Activated naive CD8-positive, alpha-beta T cell treated with anti-CD3 and anti-CD28 coated beads, Interleukin-2, amount 50 U/mL, for 16 hours (primary cell): ENCODE data around the gene NATD1.

ENCODE experiments used
- DNase-seq: peaks from one replicate; pipeline ENCODE4 v3.0.0-alpha.2; 2020; ENCODE audit warnings: low read depth, low spot score

The NATD1 gene

GRCh38 chr17:21252796-21253645 is at the start of gene NATD1:
TSS of gene NATD1 (minus strand) at chr17:21253410. CDS start at chr17:21253264, 146 bp downstream.
- DNase-seq: peak; percentile 25

- DNase-seq: no peak
Observed at GRCh38 chr17:21301593-21302550, 48.7 kb upstream of the NATD1 start.

- DNase-seq: no peak
Observed at GRCh38 chr17:21300601-21301571, 47.7 kb upstream of the NATD1 start.

- no peak for DNase-seq
Observed at GRCh38 chr17:21299981-21300600, 46.9 kb upstream of the NATD1 start.

DNA sequence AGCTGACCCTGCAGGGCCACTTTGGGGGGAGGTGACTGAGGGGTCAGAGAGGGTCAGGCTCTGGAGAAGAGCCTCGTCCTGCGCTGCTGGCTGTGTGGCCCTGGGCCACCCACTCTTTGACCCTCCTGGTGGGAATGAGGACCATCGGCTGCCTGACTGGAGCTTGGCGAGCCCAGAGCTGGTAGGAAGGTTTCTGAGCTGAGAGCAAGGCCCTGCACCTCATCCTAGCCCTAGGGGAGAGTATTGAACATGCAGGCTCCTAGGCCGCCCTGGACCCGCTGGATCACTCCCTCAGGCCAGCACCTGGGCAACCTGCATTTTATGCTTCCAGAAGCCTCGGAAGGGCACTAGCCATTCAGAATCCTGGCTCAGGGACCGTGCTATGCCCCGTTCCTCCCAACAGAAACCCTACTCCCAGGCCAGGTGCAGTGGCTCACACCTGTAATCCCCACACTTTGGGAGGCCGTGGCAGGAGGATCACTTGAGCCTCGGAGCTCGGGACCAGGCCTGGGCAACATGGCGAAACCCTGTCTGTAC is 45.8 kb upstream of the NATD1 start:
- no peak for DNase-seq

- DNase-seq: no peak
Observed at GRCh38 chr17:21298056-21298982, 45.1 kb upstream of the NATD1 start.

DNA sequence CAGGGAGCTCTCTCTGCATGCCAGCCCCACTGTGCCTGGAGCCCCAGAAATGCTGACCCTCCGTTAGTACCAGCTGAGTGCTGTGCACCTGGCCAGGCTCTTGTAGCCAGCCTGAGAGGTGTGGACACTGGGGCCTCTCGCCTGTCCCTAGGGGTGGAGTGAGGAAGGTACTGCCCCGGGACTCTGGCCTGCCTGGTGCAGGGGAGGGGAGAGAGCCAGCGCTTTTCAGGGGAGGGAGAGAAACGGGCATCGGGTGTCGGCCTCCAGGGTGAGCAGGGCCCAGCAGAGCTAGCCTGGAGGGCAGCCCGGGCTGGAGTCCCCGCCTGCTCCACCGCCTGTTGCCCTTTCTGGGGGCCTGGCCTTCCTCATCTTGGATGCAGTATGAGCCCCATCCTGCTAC is 44.4 kb upstream of the NATD1 start:
- DNase-seq: no peak

DNA sequence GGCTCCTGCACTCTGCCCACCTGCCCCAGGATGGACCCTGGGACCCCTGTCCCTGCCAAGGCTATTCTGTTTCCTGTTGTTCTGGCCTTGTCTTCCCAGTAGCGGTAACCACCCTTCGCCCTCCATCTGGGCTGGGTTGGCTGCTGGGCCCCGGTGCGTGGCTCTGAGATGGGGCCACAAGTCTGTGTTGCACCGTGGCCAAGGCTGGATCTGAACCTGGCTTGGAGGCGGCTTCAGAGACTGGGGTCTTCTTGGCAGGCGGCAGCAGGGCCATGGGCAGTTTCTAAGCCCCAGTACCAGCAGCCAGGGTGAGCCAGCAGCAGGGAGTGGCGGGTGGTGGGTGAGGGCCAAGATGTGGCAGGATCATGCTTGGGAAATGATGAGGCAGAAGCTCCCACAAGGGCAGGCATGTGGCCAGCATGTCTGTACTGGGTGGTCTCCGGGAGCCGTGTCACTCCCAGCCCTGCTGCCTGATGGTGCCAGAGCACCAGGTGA is 43.9 kb upstream of the NATD1 start:
- no peak for DNase-seq

GRCh38 chr17:21296097-21297025 is 43.2 kb upstream of the NATD1 start:
- DNase-seq: no peak

DNA sequence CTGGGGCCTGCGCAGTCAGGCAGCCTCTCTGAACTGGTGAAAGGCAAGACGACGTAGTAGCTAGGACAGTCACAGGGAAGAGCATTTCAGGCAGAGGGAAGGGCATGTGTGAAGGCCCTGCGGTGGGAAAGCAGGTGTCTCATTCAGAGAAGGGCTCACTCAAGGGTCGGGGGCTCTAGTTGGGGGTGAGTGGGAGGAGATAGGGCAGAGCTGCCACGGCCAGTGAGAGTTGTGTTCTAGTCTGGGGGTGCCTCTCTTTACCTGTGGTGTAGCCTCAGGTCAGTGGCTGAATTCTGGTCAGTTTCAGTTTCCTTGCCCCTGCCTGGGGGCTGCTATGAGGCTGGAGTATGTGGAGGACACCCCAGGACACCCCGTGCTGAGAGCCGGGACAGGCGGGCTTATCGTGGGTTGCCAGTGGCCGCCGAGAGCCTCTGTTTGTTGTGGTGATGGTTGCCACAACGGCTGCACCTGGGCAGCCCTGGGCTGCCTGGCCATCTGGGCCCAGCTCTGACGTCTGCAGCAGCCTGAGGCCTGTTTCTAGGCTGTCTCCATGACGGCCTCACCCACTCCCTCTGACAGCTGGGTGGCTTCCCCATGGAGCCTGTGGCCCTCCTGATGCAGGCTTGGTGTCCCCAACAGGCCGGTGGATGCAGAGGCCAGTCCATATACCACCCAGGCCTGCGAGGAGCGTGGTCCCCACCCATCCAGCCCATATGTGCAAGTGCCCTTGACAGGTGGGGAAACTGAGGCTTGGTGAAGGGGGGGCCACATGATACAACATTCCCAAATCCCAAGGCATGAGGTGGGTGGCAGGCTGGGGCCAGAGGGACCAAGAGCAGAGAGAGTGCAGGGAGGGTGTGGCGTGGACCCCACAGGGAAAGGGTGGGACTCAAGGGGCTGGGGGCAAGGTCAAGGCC is 42.1 kb upstream of the NATD1 start:
- DNase-seq: no peak

GRCh38 chr17:21294321-21295035 is 41.3 kb upstream of the NATD1 start:
- no peak for DNase-seq

GRCh38 chr17:21293831-21294210 is 40.6 kb upstream of the NATD1 start:
- no peak for DNase-seq

- no peak for DNase-seq
Observed at GRCh38 chr17:21292867-21293830, 39.9 kb upstream of the NATD1 start.

GRCh38 chr17:21291862-21292261 is 38.7 kb upstream of the NATD1 start:
- no peak for DNase-seq

DNA sequence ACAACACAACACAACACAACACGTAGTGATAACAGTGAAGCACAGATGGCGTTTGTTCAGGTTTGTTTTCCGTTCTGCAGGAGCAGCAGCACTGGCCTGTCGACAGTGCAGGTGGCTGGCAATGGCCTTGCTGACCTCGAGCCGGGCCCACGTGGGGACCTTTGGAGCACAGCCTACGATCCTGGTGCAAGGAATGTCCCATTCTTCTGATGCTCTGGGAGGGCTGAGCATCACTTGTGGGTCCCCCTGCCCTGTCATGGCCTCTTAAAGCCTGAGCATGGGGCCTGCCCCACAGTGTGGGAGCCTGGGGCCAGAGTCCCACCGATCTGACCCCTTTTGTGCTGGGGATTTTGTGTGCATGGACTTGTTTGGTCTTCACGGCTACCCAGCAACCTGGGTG is 38.1 kb upstream of the NATD1 start:
- DNase-seq: no peak
